A172 (cell line): ENCODE measurements around the gene PRPF8. TPM values are rescaled to one million over a fixed set of nuclear protein-coding genes. Genes with fewer than 3 reads are reported as not detected.
A peak's percentile ranks its signal among the peaks of the same experiment; 100 is the strongest.
"Not testable (repeated sequence)": the region's sequence is repeated elsewhere in the genome, so short reads cannot be mapped to it uniquely, and the experiment has no call there.

ENCODE experiments used
- DNase-seq: peaks from one replicate; pipeline ENCODE4 v3.0.0-alpha.2; 2015; ENCODE audit warnings: low spot score
- total RNA-seq: library from RNA; depleted of rRNA; stranded (reverse); fragments of >200 nt; shearing (Covaris generic); gene quantifications from 2 replicates; pipeline ENCODE4 v1.2.3, GENCODE V29; 2014

PRPF8 gene
- total RNA-seq, 1 experiment from 2014 or later, result 90.5 TPM

DNA sequence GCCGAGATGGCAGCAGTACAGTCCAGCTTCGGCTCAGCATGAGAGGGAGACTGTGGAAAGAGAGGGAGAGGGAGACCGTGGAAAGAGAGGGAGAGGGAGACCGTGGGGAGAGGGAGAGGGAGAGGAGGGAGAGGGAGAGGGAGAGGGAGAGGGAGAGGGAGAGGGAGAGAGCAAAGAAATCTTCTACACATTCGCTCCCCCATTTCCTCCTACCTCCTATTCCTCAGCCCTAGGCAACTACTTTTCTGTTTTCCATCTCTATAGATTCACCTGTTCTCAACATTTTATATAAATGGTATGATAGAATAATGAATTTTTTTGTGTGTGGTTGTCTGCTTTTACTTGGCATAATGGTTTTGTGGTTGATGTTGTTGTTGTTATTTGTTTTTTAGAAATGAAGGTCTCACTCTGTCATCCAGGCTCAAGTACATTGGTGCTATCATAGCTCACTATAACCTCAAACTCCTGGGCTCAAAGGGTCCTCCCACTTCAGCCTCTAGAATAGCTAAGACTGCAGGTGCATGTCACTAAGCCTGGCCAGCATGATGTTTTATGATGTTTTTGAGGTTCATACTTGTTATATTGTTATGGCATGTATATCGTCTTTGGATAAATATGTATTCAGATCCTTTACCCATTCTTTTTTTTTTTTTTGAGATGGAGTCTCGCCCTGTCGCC lies 6.0 kb upstream of the PRPF8 start:
- DNase-seq, result no peak

DNA sequence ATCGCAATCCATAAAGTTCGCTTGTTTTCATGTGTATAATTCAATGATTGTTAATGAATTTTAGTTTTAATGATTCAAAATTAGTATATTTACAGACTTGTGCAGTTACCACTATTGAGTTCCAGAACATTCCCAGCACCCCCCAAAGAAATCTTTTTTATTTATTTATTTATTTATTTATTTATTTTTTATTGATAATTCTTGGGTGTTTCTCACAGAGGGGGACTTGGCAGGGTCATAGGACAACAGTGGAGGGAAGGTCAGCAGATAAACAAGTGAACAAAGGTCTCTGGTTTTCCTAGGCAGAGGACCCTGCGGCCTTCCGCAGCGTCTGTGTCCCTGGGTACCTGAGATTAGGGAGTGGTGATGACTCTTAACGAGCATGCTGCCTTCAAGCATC lies 3.7 kb upstream of the PRPF8 start:
- DNase-seq, result not testable (repeated sequence)

GRCh38 chr17:1686086-1686485 lies 1.4 kb upstream of the PRPF8 start:
- peak; percentile 37 for DNase-seq

- no peak for DNase-seq
Observed at GRCh38 chr17:1683459-1683858, 1.2 kb downstream of the PRPF8 start.

DNA sequence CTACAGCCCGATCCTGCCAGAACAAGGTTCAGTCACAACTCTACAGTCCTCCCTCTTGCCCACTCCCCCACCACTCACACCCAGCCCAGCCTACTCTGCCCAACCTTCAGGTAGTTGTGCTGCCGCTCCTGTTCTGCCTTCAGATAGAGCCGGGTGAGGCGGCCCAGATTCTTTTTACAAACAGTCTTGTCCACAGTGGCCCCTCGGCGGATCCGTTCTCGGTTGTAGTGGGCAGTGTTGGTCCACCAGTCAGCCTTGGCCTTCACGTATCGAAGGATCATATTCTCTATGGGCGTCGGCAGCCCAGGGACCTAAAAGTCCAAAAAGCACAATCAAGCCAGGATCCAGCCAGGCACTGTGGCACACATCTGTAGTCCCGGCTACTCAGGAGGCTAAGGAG lies 8.3 kb downstream of the PRPF8 start:
- DNase-seq, result no peak

DNA sequence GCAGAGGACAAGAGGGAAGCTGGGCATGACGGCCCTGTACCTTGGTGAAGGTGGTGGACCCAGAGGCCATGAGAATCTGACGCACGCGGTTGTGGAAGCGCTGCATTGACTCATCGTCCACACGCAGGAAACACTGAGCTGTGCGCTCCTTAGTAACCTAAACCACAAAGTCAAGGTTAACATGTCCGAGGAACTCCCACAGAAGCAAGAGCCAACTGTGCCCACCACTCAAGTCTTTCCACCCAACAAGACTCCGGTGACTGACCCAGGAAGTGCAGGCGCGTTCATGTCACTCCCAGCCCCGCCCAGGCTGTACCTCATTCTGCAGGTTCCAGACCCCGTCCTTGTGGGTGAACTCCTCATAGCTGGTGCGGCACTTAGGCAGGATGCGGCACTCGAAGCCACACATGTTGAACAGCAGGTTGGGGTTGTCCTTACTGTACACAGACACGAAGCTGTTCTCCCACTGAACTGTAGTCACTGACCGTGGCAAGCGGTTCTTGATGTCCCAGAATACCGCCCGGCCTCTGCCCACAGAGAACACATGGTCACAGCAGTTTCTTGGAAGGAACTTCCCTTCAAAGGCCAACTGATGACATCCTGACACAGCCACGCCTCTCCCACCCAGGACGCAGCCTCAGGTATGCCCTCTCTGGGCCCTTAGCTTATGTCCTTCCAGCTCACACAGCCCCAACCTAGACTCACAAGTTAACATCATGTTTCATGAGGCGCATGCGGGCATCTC lies 11.5 kb downstream of the PRPF8 start:
- DNase-seq, result peak; percentile 52

- DNase-seq, result not testable (repeated sequence)
Observed at GRCh38 chr17:1663934-1664333, 20.7 kb downstream of the PRPF8 start.

DNA sequence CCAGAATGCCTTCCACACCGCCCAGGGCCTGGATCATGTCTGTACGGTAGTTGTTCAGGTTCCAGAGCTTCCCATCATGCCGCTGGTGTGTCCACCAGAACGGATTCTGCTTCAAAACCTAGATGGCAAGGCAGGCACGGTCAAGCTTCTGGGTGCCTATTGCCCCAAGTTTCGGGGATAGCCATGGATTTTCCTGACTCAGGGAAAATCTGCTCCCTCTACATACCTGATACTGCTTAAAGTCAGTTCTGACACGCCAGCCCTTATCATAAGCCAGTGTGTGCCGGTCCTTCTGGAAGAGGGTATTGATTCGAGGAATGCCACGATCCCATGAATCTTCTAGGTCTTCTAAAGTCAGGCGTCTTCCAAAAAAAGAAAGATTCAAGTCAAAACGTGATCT lies 23.6 kb downstream of the PRPF8 start:
- DNase-seq, result no peak

- DNase-seq, result no peak
Observed at GRCh38 chr17:1658100-1658499, 26.6 kb downstream of the PRPF8 start.

DNA sequence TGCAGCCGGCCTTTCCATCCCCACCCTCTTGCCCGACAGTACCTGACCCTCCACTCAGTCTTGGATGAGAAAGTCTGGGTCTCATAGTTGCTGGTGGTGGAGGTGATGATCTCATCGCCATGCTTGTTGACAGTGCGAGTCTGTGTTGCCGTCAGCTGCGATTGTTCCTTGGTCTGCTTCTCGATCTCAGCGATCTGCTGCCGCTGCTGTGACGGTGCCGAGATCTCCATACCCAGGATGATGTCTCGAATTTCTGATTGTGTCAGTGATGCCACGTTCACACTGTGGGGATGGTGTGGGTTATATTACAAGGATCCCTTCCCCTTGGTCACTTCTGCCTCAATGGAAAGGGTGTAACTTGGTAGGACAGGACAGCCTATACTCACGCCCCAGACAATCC lies 30.9 kb downstream of the PRPF8 start:
- DNase-seq, result no peak

- DNase-seq, result not testable (repeated sequence)
Observed at GRCh38 chr17:1652794-1653193, 31.9 kb downstream of the PRPF8 start.

- no peak for DNase-seq
Observed at GRCh38 chr17:1651559-1651844, 33.2 kb downstream of the PRPF8 start.

DNA sequence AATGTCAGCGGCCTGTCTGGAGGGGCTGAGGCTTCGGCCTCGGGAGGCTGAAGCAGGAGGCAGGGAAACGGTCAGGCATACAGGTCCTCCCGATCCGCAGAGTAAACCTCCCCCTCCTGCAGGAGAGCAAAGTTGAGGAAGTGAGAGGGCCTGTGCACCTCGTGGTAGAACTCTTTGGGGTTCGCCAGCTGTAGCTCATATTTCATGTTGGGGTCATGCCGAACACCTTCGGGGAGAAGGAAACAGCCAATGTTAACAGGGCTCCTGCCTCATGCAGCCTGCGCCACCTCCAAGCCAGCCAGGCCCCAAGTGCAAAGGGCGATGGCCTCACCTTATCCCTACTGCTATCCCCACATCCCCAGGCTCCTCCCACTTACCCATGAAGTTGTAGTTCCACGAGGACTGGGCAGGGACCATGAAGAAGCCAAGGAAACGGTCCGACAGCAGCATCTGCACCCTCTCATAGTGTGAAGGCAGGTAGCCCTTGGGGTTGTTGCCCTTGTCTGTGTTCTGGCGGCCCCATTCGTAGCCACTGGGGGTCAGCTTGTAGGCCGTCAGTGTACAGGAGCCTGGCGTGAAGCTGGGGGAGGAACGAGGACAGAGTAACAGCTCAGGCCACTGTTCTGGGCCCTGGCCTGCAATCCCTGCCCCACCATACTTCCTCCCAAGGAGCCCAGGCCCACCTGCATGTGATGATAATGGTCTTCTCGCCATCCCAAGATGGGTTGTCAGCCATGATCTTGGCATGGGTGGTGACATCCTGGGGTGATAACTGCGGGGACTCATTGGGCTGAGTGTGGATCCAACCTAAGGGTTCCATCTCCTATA lies 33.7 kb downstream of the PRPF8 start:
- DNase-seq, result no peak

DNA sequence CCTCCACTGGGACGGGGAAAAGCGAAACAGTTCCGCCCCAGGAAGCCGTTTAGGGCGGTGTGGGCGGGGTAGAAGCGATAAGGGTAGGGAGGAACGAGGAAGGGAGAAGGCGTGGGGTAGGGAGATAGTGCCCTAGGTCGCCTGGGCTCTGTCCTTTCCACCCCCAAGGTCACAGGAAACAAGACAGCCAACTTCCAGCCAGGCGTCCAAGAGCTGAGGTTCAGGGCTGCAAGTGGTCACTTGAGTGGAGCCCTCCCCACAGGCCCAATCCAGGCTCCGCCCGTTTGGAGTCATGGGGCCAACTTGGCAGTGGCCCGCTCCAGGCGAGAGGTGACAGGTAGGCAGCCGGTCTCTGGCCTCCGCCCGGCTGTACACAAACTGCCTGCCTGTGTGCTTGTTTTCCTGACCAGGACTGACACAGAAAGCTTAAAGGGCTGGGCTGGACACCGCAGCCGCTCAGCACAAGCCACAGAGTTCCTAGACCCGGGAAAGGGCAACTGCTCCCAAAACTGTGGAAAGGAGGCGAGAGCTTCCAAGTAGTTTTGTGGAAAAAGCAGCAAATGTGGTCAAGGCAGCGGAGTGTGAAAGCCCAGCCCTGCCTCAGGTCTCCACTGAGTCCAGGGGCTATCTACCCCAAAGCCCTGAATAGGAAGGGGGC lies 34.7 kb downstream of the PRPF8 start, which contains the start of gene RILP:
Gene RILP, minus strand, starts transcription at position 23 of the 658 bp plus-strand sequence. CDS start 62 bp downstream, outside the sequence.
- peak; percentile 82 for DNase-seq

GRCh38 chr17:1648963-1649843 lies 35.5 kb downstream of the PRPF8 start:
- peak; percentile 78 for DNase-seq

DNA sequence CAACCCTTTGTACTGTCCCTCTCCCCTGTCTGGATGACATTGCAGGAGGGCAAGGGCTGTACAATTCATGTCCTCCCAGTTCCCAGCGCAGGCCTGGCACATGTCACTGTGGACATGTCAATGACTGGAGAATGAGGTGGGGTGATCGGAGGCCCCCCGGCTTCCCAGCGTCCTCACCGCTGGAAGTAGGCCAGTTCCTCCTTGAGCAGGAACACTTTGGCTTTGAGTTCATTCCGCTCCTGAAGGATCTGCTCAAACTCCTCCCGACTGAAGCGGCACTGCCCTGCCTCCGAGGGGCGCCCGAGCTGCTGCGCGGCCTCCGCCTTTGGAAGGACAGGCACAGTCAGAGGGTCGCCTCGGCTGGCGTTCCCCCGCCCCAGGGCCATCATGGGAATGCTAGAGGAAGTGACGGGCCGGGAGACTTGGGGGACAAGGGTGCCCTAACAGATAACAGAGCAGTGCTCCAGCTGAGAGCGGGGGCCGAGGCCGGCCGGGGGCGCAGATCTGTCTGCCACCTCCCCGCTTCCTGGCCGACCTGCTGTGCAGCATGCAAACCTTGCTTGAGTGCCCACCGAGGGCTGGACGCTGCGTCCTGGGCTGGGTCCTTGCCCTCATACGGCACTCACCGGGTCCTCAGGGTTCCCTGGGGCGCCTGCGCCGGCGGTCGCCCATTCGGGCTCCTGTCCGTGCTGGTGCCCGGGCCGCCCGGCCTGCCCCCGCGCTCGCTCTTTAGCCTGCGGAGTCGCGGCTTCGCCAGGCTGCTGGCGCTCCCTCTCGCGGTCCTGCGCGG lies 36.3 kb downstream of the PRPF8 start:
- no peak for DNase-seq

DNA sequence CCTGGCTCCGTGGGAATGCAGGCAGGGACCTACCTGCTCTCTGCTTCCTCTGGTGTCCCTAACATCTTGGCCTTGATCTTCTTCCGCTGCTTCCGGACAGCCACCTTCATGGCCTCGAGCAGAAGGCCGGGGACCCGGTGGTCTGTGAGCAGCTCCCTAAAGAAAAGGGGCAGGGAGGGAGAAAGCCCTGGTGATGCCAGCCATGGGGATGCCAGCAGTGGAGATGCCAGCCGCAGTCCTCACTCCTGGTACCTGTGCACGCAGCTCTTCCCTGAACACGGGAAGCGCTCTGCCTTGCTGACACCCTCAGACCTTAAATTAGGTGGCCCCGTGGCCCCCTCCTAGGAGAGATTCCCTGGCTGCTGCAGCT lies 36.9 kb downstream of the PRPF8 start:
- no peak for DNase-seq

- no peak for DNase-seq
Observed at GRCh38 chr17:1646199-1646875, 38.3 kb downstream of the PRPF8 start.
